AG09309 (cell line): ENCODE results near the gene MCU.
"Not testable (repeated sequence)": the region's sequence is repeated elsewhere in the genome, so short reads cannot be mapped to it uniquely, and the experiment has no call there.

Source experiments
- DNase-seq: peaks from one replicate; pipeline ENCODE4 v3.0.0-alpha.2; 2010; ENCODE audit warnings: low read depth
- H3K4me3 ChIP-seq: 2 replicates; pipeline ENCODE4 v1.5.1; 2011; ENCODE audit warnings: mild to moderate bottlenecking, low read depth, low read length, moderate library complexity; ENCODE audit not compliant: control insufficient read depth
- CTCF ChIP-seq: IDR thresholded peaks from 2 replicates; pipeline ENCODE4 v1.5.1; 2011; ENCODE audit warnings: mild to moderate bottlenecking, low read depth, low read length, inconsistent platforms; ENCODE audit not compliant: insufficient read depth, control insufficient read depth; ENCODE audit errors: missing control alignments

MCU gene

GRCh38 chr10:72765051-72765745 is 73.3 kb downstream of the MCU start:
- DNase-seq = peak; percentile 57
- TF ChIP-seq CTCF = no peak
- H3K4me3 ChIP-seq = no peak overlapping the region

GRCh38 chr10:72771195-72771594 is 79.3 kb downstream of the MCU start:
- not testable (repeated sequence) for H3K4me3 ChIP-seq, DNase-seq

- no peak overlapping the region for H3K4me3 ChIP-seq
- TF ChIP-seq CTCF = no peak
- DNase-seq = no peak
These were observed 80.1 kb downstream of the MCU start for GRCh38 chr10:72772031-72772430.

- no peak overlapping the region for H3K4me3 ChIP-seq
- no peak for TF ChIP-seq CTCF
- no peak for DNase-seq
These were observed 87.9 kb downstream of the MCU start for GRCh38 chr10:72779874-72780273.

GRCh38 chr10:72782649-72783330 is 90.8 kb downstream of the MCU start:
- no peak for TF ChIP-seq CTCF
- DNase-seq = no peak
- no peak overlapping the region for H3K4me3 ChIP-seq

GRCh38 chr10:72783410-72783833 is 91.5 kb downstream of the MCU start:
- no peak for DNase-seq
- TF ChIP-seq CTCF = no peak
- H3K4me3 ChIP-seq = no peak overlapping the region

GRCh38 chr10:72784551-72785351 is 92.8 kb downstream of the MCU start:
- no peak overlapping the region for H3K4me3 ChIP-seq
- TF ChIP-seq CTCF = no peak
- DNase-seq = peak; percentile 74
